ENCODE measurements around the gene WASHC4.
"Not testable (repeated sequence)": the region's sequence is repeated elsewhere in the genome, so short reads cannot be mapped to it uniquely, and the experiment has no call there.

Gene WASHC4

GRCh38 chr12:105090361-105090760, 17.2 kb upstream of the WASHC4 start:
- DNase-seq (ENCODE audit: low read depth) = no peak

GRCh38 chr12:105091476-105092206, 15.9 kb upstream of the WASHC4 start:
- no peak for DNase-seq (ENCODE audit: low read depth)

- DNase-seq (ENCODE audit: low read depth) = no peak
These were observed 15.2 kb upstream of the WASHC4 start for GRCh38 chr12:105092336-105092735.

GRCh38 chr12:105095338-105095737, 12.2 kb upstream of the WASHC4 start:
- DNase-seq (ENCODE audit: low read depth) = not testable (repeated sequence)

GRCh38 chr12:105099356-105099755, 8.2 kb upstream of the WASHC4 start:
- DNase-seq (ENCODE audit: low read depth) = no peak

- DNase-seq (ENCODE audit: low read depth) = no peak
These were observed 7.1 kb upstream of the WASHC4 start for GRCh38 chr12:105100207-105100985.

GRCh38 chr12:105100998-105101397, 6.5 kb upstream of the WASHC4 start:
- DNase-seq (ENCODE audit: low read depth) = no peak

- DNase-seq (ENCODE audit: low read depth) = no peak
These were observed 4.9 kb upstream of the WASHC4 start for GRCh38 chr12:105102673-105103072.

- DNase-seq (ENCODE audit: low read depth) = no peak
These were observed 2.8 kb upstream of the WASHC4 start for GRCh38 chr12:105104762-105105161.

GRCh38 chr12:105106621-105107020, 910 bp upstream of the WASHC4 start:
- DNase-seq (ENCODE audit: low read depth) = no peak

GRCh38 chr12:105107171-105107493, 399 bp upstream of the WASHC4 start:
- DNase-seq (ENCODE audit: low read depth) = no peak

GRCh38 chr12:105109465-105110212, 2.1 kb downstream of the WASHC4 start:
- DNase-seq (ENCODE audit: low read depth) = no peak

- no peak for DNase-seq (ENCODE audit: low read depth)
These were observed 3.3 kb downstream of the WASHC4 start for GRCh38 chr12:105110851-105111250.

- no peak for DNase-seq (ENCODE audit: low read depth)
These were observed 5.6 kb downstream of the WASHC4 start for GRCh38 chr12:105113094-105113493.

GRCh38 chr12:105116969-105117368, 9.4 kb downstream of the WASHC4 start:
- DNase-seq (ENCODE audit: low read depth) = no peak

- no peak for DNase-seq (ENCODE audit: low read depth)
These were observed 13.0 kb downstream of the WASHC4 start for GRCh38 chr12:105120551-105120950.

- no peak for DNase-seq (ENCODE audit: low read depth)
These were observed 30.7 kb downstream of the WASHC4 start for GRCh38 chr12:105138248-105138647.

GRCh38 chr12:105141320-105141922, 33.9 kb downstream of the WASHC4 start:
- no peak for DNase-seq (ENCODE audit: low read depth)

- DNase-seq (ENCODE audit: low read depth) = no peak
These were observed 34.7 kb downstream of the WASHC4 start for GRCh38 chr12:105142259-105142658.

GRCh38 chr12:105156260-105156659, 48.7 kb downstream of the WASHC4 start:
- no peak for DNase-seq (ENCODE audit: low read depth)

- DNase-seq (ENCODE audit: low read depth) = no peak
These were observed 50.1 kb downstream of the WASHC4 start for GRCh38 chr12:105157606-105158005.

GRCh38 chr12:105158876-105159275, 51.3 kb downstream of the WASHC4 start:
- DNase-seq (ENCODE audit: low read depth) = no peak

GRCh38 chr12:105162174-105162573, 54.6 kb downstream of the WASHC4 start:
- no peak for DNase-seq (ENCODE audit: low read depth)
